Stimulated activated effector memory CD8-positive, alpha-beta T cell treated with anti-CD3 and anti-CD28 coated beads, Interleukin-12 subunit alpha, Interleukin-12 subunit beta, amount 100 ng/mL, for 72 hours (primary cell): ENCODE results near the gene ATP8B3.

ENCODE experiments used
- ATAC-seq: fragments of 150-1000 bp; cut with Tn5 transposase; 2 replicates; pipeline ENCODE4 v1.10.0; 2021
- DNase-seq, 2 donors: peaks; one replicate each; pipeline ENCODE4 v3.0.0; 2021 to 2022; ENCODE audit warnings: low spot score in 2 of 2
- H3K27ac Mint-ChIP-seq: one replicate; pipeline ENCODE4 v1.8.0; 2022; ENCODE audit warnings: mild to moderate bottlenecking, mixed read lengths
- H3K36me3 Mint-ChIP-seq: one replicate; pipeline ENCODE4 v1.8.0; 2022; ENCODE audit warnings: mild to moderate bottlenecking, mixed read lengths
- H3K4me1 Mint-ChIP-seq: one replicate; pipeline ENCODE4 v1.8.0; 2022; ENCODE audit warnings: mixed read lengths
- H3K4me3 Mint-ChIP-seq: one replicate; pipeline ENCODE4 v1.8.0; 2022; ENCODE audit warnings: mild to moderate bottlenecking, mixed read lengths
- H3K9me3 Mint-ChIP-seq: one replicate; pipeline ENCODE4 v1.8.0; 2022; ENCODE audit warnings: mixed read lengths

The ATP8B3 gene

GRCh38 chr19:1845125-1845515 is 33.0 kb upstream of the ATP8B3 start:
- ATAC-seq, result no peak
- peak overlapping the region; percentile 74 for H3K27ac Mint-ChIP-seq
- no peak overlapping the region for H3K4me3 Mint-ChIP-seq
- no peak for DNase-seq
- peaks cover 45% of the 10 kb centered on the region for H3K36me3 Mint-ChIP-seq
- no peaks in the 10 kb centered on the region for H3K9me3 Mint-ChIP-seq
- H3K4me1 Mint-ChIP-seq, result peaks cover 53% of the 10 kb centered on the region

GRCh38 chr19:1844513-1845124 is 32.5 kb upstream of the ATP8B3 start:
- Mint-ChIP-seq H3K4me3 (no peak overlapping the region), H3K27ac (peak overlapping the region; percentile 74), H3K9me3 (no peaks in the 10 kb centered on the region), H3K4me1 (peaks cover 55% of the 10 kb centered on the region), H3K36me3 (peaks cover 48% of the 10 kb centered on the region)
- ATAC-seq (no peak), DNase-seq (no peak)

- H3K27ac Mint-ChIP-seq, result peak overlapping the region; percentile 37
- DNase-seq (no peak), ATAC-seq (no peak)
- H3K4me3 Mint-ChIP-seq, result no peak overlapping the region
- no peaks in the 10 kb centered on the region for H3K9me3 Mint-ChIP-seq
- H3K36me3 Mint-ChIP-seq, result peaks cover 51% of the 10 kb centered on the region
- peaks cover 59% of the 10 kb centered on the region for H3K4me1 Mint-ChIP-seq
These were observed 31.7 kb upstream of the ATP8B3 start for GRCh38 chr19:1843646-1844394.

- Mint-ChIP-seq H3K4me1 (peaks cover 59% of the 10 kb centered on the region), H3K9me3 (no peaks in the 10 kb centered on the region), H3K36me3 (peaks cover 57% of the 10 kb centered on the region), H3K4me3 (no peak overlapping the region), H3K27ac (peak overlapping the region; percentile 56)
- ATAC-seq (no peak), DNase-seq (no peak)
These were observed 31.0 kb upstream of the ATP8B3 start for GRCh38 chr19:1843116-1843515.

- Mint-ChIP-seq H3K9me3 (no peaks in the 10 kb centered on the region), H3K36me3 (peaks cover 58% of the 10 kb centered on the region), H3K27ac (peak overlapping the region; percentile 75), H3K4me3 (no peak overlapping the region), H3K4me1 (peaks cover 51% of the 10 kb centered on the region)
- ATAC-seq (no peak), DNase-seq (no peak)
These were observed 29.3 kb upstream of the ATP8B3 start for GRCh38 chr19:1841209-1841924.

- DNase-seq, result no peak
- no peak for ATAC-seq
- H3K4me3 Mint-ChIP-seq, result no peak overlapping the region
- H3K9me3 Mint-ChIP-seq, result no peaks in the 10 kb centered on the region
- peaks cover 50% of the 10 kb centered on the region for H3K4me1 Mint-ChIP-seq
- H3K27ac Mint-ChIP-seq, result peak overlapping the region; percentile 75
- peaks cover 51% of the 10 kb centered on the region for H3K36me3 Mint-ChIP-seq
These were observed 28.6 kb upstream of the ATP8B3 start for GRCh38 chr19:1840541-1841115.

- Mint-ChIP-seq H3K9me3 (no peaks in the 10 kb centered on the region), H3K36me3 (peaks cover 45% of the 10 kb centered on the region), H3K4me3 (no peak overlapping the region), H3K27ac (peak overlapping the region; percentile 75), H3K4me1 (peaks cover 47% of the 10 kb centered on the region)
- no peak for ATAC-seq
- DNase-seq, result no peak
These were observed 27.8 kb upstream of the ATP8B3 start for GRCh38 chr19:1839658-1840540.

GRCh38 chr19:1837625-1838105 is 25.6 kb upstream of the ATP8B3 start:
- H3K4me1 Mint-ChIP-seq, result peaks cover 37% of the 10 kb centered on the region
- peak; percentile 65 for ATAC-seq
- peaks cover 51% of the 10 kb centered on the region for H3K36me3 Mint-ChIP-seq
- DNase-seq, result peak; percentile 73 to 89
- H3K27ac Mint-ChIP-seq, result no peak overlapping the region
- no peak overlapping the region for H3K4me3 Mint-ChIP-seq
- no peaks in the 10 kb centered on the region for H3K9me3 Mint-ChIP-seq

GRCh38 chr19:1837222-1837565 is 25.1 kb upstream of the ATP8B3 start:
- Mint-ChIP-seq H3K4me3 (no peak overlapping the region), H3K36me3 (peaks cover 54% of the 10 kb centered on the region), H3K27ac (no peak overlapping the region), H3K4me1 (peaks cover 37% of the 10 kb centered on the region), H3K9me3 (no peaks in the 10 kb centered on the region)
- DNase-seq (no peak), ATAC-seq (no peak)

- no peak overlapping the region for H3K4me3 Mint-ChIP-seq
- no peak for ATAC-seq
- peaks cover 60% of the 10 kb centered on the region for H3K36me3 Mint-ChIP-seq
- H3K27ac Mint-ChIP-seq, result peak overlapping the region; percentile 37
- no peaks in the 10 kb centered on the region for H3K9me3 Mint-ChIP-seq
- peaks cover 37% of the 10 kb centered on the region for H3K4me1 Mint-ChIP-seq
- DNase-seq, result no peak
These were observed 24.6 kb upstream of the ATP8B3 start for GRCh38 chr19:1836458-1837221.

- H3K9me3 Mint-ChIP-seq, result no peaks in the 10 kb centered on the region
- peak overlapping the region; percentile 58 for H3K27ac Mint-ChIP-seq
- peaks cover 19% of the 10 kb centered on the region for H3K4me1 Mint-ChIP-seq
- DNase-seq, result no peak
- H3K36me3 Mint-ChIP-seq, result peaks cover 68% of the 10 kb centered on the region
- no peak overlapping the region for H3K4me3 Mint-ChIP-seq
- ATAC-seq, result no peak
These were observed 21.5 kb upstream of the ATP8B3 start for GRCh38 chr19:1833540-1833939.

GRCh38 chr19:1832046-1832663 is 20.1 kb upstream of the ATP8B3 start:
- ATAC-seq, result no peak
- Mint-ChIP-seq H3K4me3 (no peak overlapping the region), H3K27ac (no peak overlapping the region), H3K36me3 (peaks cover 56% of the 10 kb centered on the region), H3K4me1 (peaks cover 13% of the 10 kb centered on the region), H3K9me3 (no peaks in the 10 kb centered on the region)
- no peak for DNase-seq

- H3K36me3 Mint-ChIP-seq, result peaks cover 56% of the 10 kb centered on the region
- ATAC-seq (no peak), DNase-seq (no peak)
- no peak overlapping the region for H3K27ac Mint-ChIP-seq
- no peak overlapping the region for H3K4me3 Mint-ChIP-seq
- no peaks in the 10 kb centered on the region for H3K9me3 Mint-ChIP-seq
- peaks cover 12% of the 10 kb centered on the region for H3K4me1 Mint-ChIP-seq
These were observed 18.9 kb upstream of the ATP8B3 start for GRCh38 chr19:1830978-1831377.

GRCh38 chr19:1830568-1830967 is 18.5 kb upstream of the ATP8B3 start:
- H3K36me3 Mint-ChIP-seq, result peaks cover 61% of the 10 kb centered on the region
- ATAC-seq (no peak), DNase-seq (no peak)
- peaks cover 13% of the 10 kb centered on the region for H3K4me1 Mint-ChIP-seq
- no peak overlapping the region for H3K27ac Mint-ChIP-seq
- no peaks in the 10 kb centered on the region for H3K9me3 Mint-ChIP-seq
- no peak overlapping the region for H3K4me3 Mint-ChIP-seq
